BJ (cell line): Measurements from ENCODE around the gene KIF26B. TPM values are rescaled to one million over a fixed set of nuclear protein-coding genes. Genes with fewer than 3 reads are reported as not detected.

ENCODE experiments used
- CTCF ChIA-PET: fragments of 350-600 bp; formaldehyde crosslinking; extraction: SDS; loops from one replicate; lab custom pipeline; 2021; ENCODE audit warnings: antibody characterized with exemption, inconsistent platforms; lab: Yijun Ruan, JAX
- POLR2A ChIA-PET: fragments of 300-600 bp; sonication (Branson Sonifier 250); formaldehyde crosslinking; extraction: SDS; loops from one replicate; lab custom pipeline; 2021; ENCODE audit warnings: antibody characterized with exemption; lab: Charles Lee
- DNase-seq: peaks from one replicate; pipeline ENCODE4 v3.0.0-alpha.2; 2011; ENCODE audit warnings: low read depth
- H3K27me3 ChIP-seq: 2 replicates; pipeline ENCODE4 v1.6.0; 2011; ENCODE audit warnings: low read length; ENCODE audit not compliant: control insufficient read depth, insufficient read depth
- H3K36me3 ChIP-seq: 2 replicates; pipeline ENCODE4 v1.5.1; 2011; ENCODE audit warnings: low read length; ENCODE audit not compliant: control insufficient read depth, insufficient read depth
- H3K4me3 ChIP-seq: 2 replicates; pipeline ENCODE4 v1.5.1; 2011; ENCODE audit warnings: low read depth, mild to moderate bottlenecking, control low read depth, low read length
- CTCF ChIP-seq: IDR thresholded peaks from 2 replicates; pipeline ENCODE4 v1.5.1; 2011; ENCODE audit warnings: low read depth, mild to moderate bottlenecking, control low read depth, inconsistent platforms, low read length, moderate library complexity; ENCODE audit not compliant: insufficient read depth
- polyA plus RNA-seq: library from polyadenylated mRNA; depleted of rRNA; stranded (reverse); fragments of >200 nt; gene quantifications from 2 replicates; pipeline ENCODE4 v1.2.3, GENCODE V29; 2011

KIF26B gene
- polyA plus RNA-seq, 1 experiment: 2.8 TPM

- CTCF ChIA-PET: no interaction called here
- TF ChIP-seq CTCF: no peak
- Histone ChIP-seq H3K36me3 (no peaks in the 10 kb centered on the region), H3K4me3 (no peak overlapping the region), H3K27me3 (no peaks in the 10 kb centered on the region)
- POLR2A ChIA-PET: no interaction called here
- DNase-seq: no peak
Observed at GRCh38 chr1:245483247-245483646, 328.5 kb downstream of the KIF26B start.

GRCh38 chr1:245484176-245484575, 329.4 kb downstream of the KIF26B start:
- CTCF ChIA-PET: no interaction called here
- TF ChIP-seq CTCF: no peak
- no peak for DNase-seq
- POLR2A ChIA-PET: no interaction called here
- Histone ChIP-seq H3K4me3 (no peak overlapping the region), H3K36me3 (no peaks in the 10 kb centered on the region), H3K27me3 (no peaks in the 10 kb centered on the region)

- Histone ChIP-seq H3K4me3 (no peak overlapping the region), H3K36me3 (no peaks in the 10 kb centered on the region), H3K27me3 (no peaks in the 10 kb centered on the region)
- DNase-seq: no peak
- no peak for TF ChIP-seq CTCF
- POLR2A ChIA-PET: no interaction called here
- CTCF ChIA-PET: interaction anchor here (0.8 to 0.9 kb wide), 2 partner anchors 12 to 21 kb away, joined by 3 read pairs; no protein-coding TSS in a partner anchor
Observed at GRCh38 chr1:245485996-245486395, 331.2 kb downstream of the KIF26B start.

GRCh38 chr1:245486775-245487470, 332.1 kb downstream of the KIF26B start:
- no peak for TF ChIP-seq CTCF
- Histone ChIP-seq H3K4me3 (no peak overlapping the region), H3K27me3 (no peaks in the 10 kb centered on the region), H3K36me3 (no peaks in the 10 kb centered on the region)
- ChIA-PET POLR2A (interaction anchor here (0.5 kb wide), 1 partner anchor 326 kb away, joined by 3 read pairs; no protein-coding TSS in a partner anchor), CTCF (interaction anchor here (0.6 to 1.1 kb wide), 4 partner anchors 13 to 1239 kb away, joined by 3 read pairs; no protein-coding TSS in a partner anchor)
- DNase-seq: no peak

GRCh38 chr1:245488346-245489129, 333.8 kb downstream of the KIF26B start:
- CTCF ChIA-PET: no interaction called here
- no peak for TF ChIP-seq CTCF
- H3K27me3 ChIP-seq: no peaks in the 10 kb centered on the region
- H3K36me3 ChIP-seq: no peaks in the 10 kb centered on the region
- POLR2A ChIA-PET: no interaction called here
- no peak for DNase-seq
- no peak overlapping the region for H3K4me3 ChIP-seq
